PC-3 (cell line): ENCODE measurements around the gene CLOCK. TPM values are rescaled to one million over a fixed set of nuclear protein-coding genes. Genes with fewer than 3 reads are reported as not detected.

Source experiments
- ATAC-seq: fragments of 200-7000 bp; cut with Tn5 transposase; 2 replicates; pipeline ENCODE4 v1.9.1; 2020; ENCODE audit warnings: mild to moderate bottlenecking, moderate library complexity
- BruUV-seq: library from RNA; stranded (reverse); fragments of 400-500 nt; replicated peaks from 2 replicates; lab custom pipeline; 2021; lab: Mats Ljungman, UMichigan
- CTCF ChIA-PET: fragments of 300-600 bp; sonication (Branson Sonifier 250); formaldehyde crosslinking; loops from one replicate; lab custom pipeline; 2022; ENCODE audit warnings: antibody characterized with exemption; lab: Charles Lee
- POLR2A ChIA-PET: fragments of 300-600 bp; sonication (Branson Sonifier 250); formaldehyde crosslinking; loops from one replicate; lab custom pipeline; 2022; ENCODE audit warnings: antibody characterized with exemption; ENCODE audit not compliant: unreplicated experiment; lab: Charles Lee
- DNase-seq: peaks from one replicate; pipeline ENCODE4 v3.0.0-alpha.2; 2015
- H2AFZ ChIP-seq: fragments of 300-600 bp; sonication (generic); 2 replicates; pipeline ENCODE4 v1.6.0; 2016; ENCODE audit warnings: antibody characterized with exemption, low read length
- H3F3A ChIP-seq: fragments of 300-600 bp; sonication (generic); one replicate; pipeline ENCODE4 v1.6.0; 2017; ENCODE audit warnings: antibody characterized with exemption, low read length, control low read depth, mild to moderate bottlenecking; ENCODE audit not compliant: unreplicated experiment
- H3K27ac ChIP-seq: fragments of 300-600 bp; sonication (generic); 2 replicates; pipeline ENCODE4 v1.5.1; 2016; ENCODE audit warnings: mild to moderate bottlenecking, low read length
- H3K27me3 ChIP-seq: fragments of 300-600 bp; sonication (generic); 2 replicates; pipeline ENCODE4 v1.6.1; 2016; ENCODE audit warnings: low read length, mixed read lengths
- H3K36me3 ChIP-seq: fragments of 300-600 bp; sonication (generic); 2 replicates; pipeline ENCODE4 v1.6.1; 2016; ENCODE audit warnings: low read depth, mixed run types, low read length, mixed read lengths
- H3K4me1 ChIP-seq: fragments of 300-600 bp; sonication (generic); 2 replicates; pipeline ENCODE4 v1.5.1; 2016; ENCODE audit warnings: low read length; ENCODE audit not compliant: insufficient read depth
- H3K4me2 ChIP-seq: fragments of 300-600 bp; sonication (generic); 2 replicates; pipeline ENCODE4 v1.6.0; 2016; ENCODE audit warnings: low read length
- H3K4me3 ChIP-seq: fragments of 300-600 bp; sonication (generic); 2 replicates; pipeline ENCODE4 v1.5.1; 2016; ENCODE audit warnings: mild to moderate bottlenecking, low read length, mixed read lengths
- H3K79me2 ChIP-seq: fragments of 300-600 bp; sonication (generic); 2 replicates; pipeline ENCODE4 v1.6.1; 2017; ENCODE audit warnings: low read length, mixed read lengths
- H3K9ac ChIP-seq: fragments of 300-600 bp; sonication (generic); 2 replicates; pipeline ENCODE4 v1.6.0; 2016; ENCODE audit warnings: mild to moderate bottlenecking, low read length
- H3K9me2 ChIP-seq: fragments of 300-600 bp; sonication (generic); replicated peaks from 2 replicates; pipeline ENCODE4 v1.6.1; 2016; ENCODE audit warnings: mixed run types, low read length, mixed read lengths
- H3K9me3 ChIP-seq: fragments of 300-600 bp; sonication (generic); 2 replicates; pipeline ENCODE4 v1.6.1; 2016; ENCODE audit warnings: low read length, mixed read lengths
- H4K20me1 ChIP-seq: fragments of 300-600 bp; sonication (generic); 2 replicates; pipeline ENCODE4 v1.6.1; 2016; ENCODE audit warnings: low read length, mixed read lengths
- CTCF ChIP-seq: fragments of 300-600 bp; sonication (generic); conservative IDR thresholded peaks from 2 replicates; pipeline ENCODE4 v1.5.1; 2017; ENCODE audit warnings: antibody characterized with exemption, low read depth, mild to moderate bottlenecking, low read length
- EZH2 ChIP-seq: fragments of 300-600 bp; sonication (generic); IDR thresholded peaks from one replicate; pipeline ENCODE4 v1.6.1; 2017; ENCODE audit warnings: antibody characterized with exemption, mild to moderate bottlenecking, low read length; ENCODE audit not compliant: unreplicated experiment
- EZH2phosphoT487 ChIP-seq: fragments of 300-600 bp; sonication (generic); IDR thresholded peaks from 2 replicates; pipeline ENCODE4 v1.6.1; 2018; ENCODE audit warnings: mild to moderate bottlenecking, antibody characterized with exemption, low read length, borderline replicate concordance
- intact Hi-C: fragments of 100-400 bp; cut with micrococcal nuclease; formaldehyde crosslinking; loops from 2 replicates; pipeline ENCODE4 v1.9.0; 2023
- total RNA-seq: library from RNA; depleted of rRNA; stranded (reverse); fragments of >200 nt; gene quantifications from 2 replicates; pipeline ENCODE4 v1.2.3, GENCODE V29; 2014

Gene CLOCK
- total RNA-seq, 1 experiment from 2014 or later: 39.7 TPM

- no peak overlapping the region for H3K9ac ChIP-seq
- ATAC-seq: no peak
- H3K79me2 ChIP-seq: peaks cover 95% of the 10 kb centered on the region
- no peaks in the 10 kb centered on the region for H3K9me3 ChIP-seq
- H3K4me3 ChIP-seq: no peak overlapping the region
- no TSS peak for BruUV-seq
- no peak overlapping the region for H2AFZ ChIP-seq
- no peaks in the 10 kb centered on the region for H3K9me2 ChIP-seq
- no peak for DNase-seq
- H3K27me3 ChIP-seq: no peaks in the 10 kb centered on the region
- no peak overlapping the region for H3K27ac ChIP-seq
- intact Hi-C loops: no loop called here
- POLR2A ChIA-PET: no interaction called here
- no peaks in the 10 kb centered on the region; the same call in 1 of the 2 replicates for H4K20me1 ChIP-seq
- TF ChIP-seq EZH2: no peak
- TF ChIP-seq CTCF: no peak
- TF ChIP-seq EZH2phosphoT487: no peak
- peaks cover 5% of the 10 kb centered on the region; the same call in 1 of the 2 replicates for H3K36me3 ChIP-seq
- H3K4me2 ChIP-seq: no peak overlapping the region
- CTCF ChIA-PET: no interaction called here
- no peaks in the 10 kb centered on the region for H3F3A ChIP-seq
- H3K4me1 ChIP-seq: peaks cover 20% of the 10 kb centered on the region
Observed at GRCh38 chr4:55539658-55540057, 7.1 kb downstream of the CLOCK start.

- H4K20me1 ChIP-seq: no peaks in the 10 kb centered on the region; the same call in 1 of the 2 replicates
- intact Hi-C loops: no loop called here
- CTCF ChIA-PET: no interaction called here
Observed at GRCh38 chr4:55538531-55538930, 8.2 kb downstream of the CLOCK start.

More at GRCh38 chr4:55538531-55538930, 8.2 kb downstream of the CLOCK start:
- ATAC-seq (no peak), DNase-seq (no peak)
- Histone ChIP-seq H3K36me3 (peaks cover 14% of the 10 kb centered on the region), H2AFZ (no peak overlapping the region), H3K4me2 (no peak overlapping the region), H3K9me3 (no peaks in the 10 kb centered on the region), H3F3A (no peaks in the 10 kb centered on the region), H3K27me3 (no peaks in the 10 kb centered on the region), H3K27ac (no peak overlapping the region), H3K79me2 (peaks cover 95% of the 10 kb centered on the region), H3K9ac (no peak overlapping the region), H3K9me2 (no peaks in the 10 kb centered on the region), H3K4me3 (no peak overlapping the region), H3K4me1 (peaks cover 10% of the 10 kb centered on the region)
- POLR2A ChIA-PET: no interaction called here
- BruUV-seq: no TSS peak
- TF ChIP-seq CTCF: no peak
- no peak for TF ChIP-seq EZH2phosphoT487
- no peak for TF ChIP-seq EZH2
